Peyer's patch (tissue), 4 donors: ENCODE data around the gene RAB3B. TPM values are rescaled to one million over a fixed set of nuclear protein-coding genes. Genes with fewer than 3 reads are reported as not detected.

Experiments used
- DNase-seq, 3 donors: peaks; one replicate each; pipeline ENCODE4 v3.0.0-alpha.2; 2017 to 2019
- H3K27ac ChIP-seq, 4 donors: fragments of 200-600 bp; sonication (generic); one replicate each; pipeline ENCODE4 v1.5.1; 2016 to 2019
- H3K27me3 ChIP-seq, 2 donors: fragments of 200-600 bp; sonication (generic); one replicate each; pipeline ENCODE4 v1.5.1; 2019
- H3K36me3 ChIP-seq, 3 donors: fragments of 200-600 bp; sonication (generic); one replicate each; pipeline ENCODE4 v1.5.1; 2016 to 2019
- H3K4me1 ChIP-seq, 4 donors: fragments of 200-600 bp; sonication (generic); one replicate each; pipeline ENCODE4 v1.5.1; 2016 to 2019
- H3K4me3 ChIP-seq, 4 donors: fragments of 200-600 bp; sonication (generic); 1 replicate in 3 of 4; 2 replicates in 1 of 4; pipeline ENCODE4 v1.5.1; 2016 to 2019; ENCODE audit warnings: mild to moderate bottlenecking in 1 of 4
- H3K9me3 ChIP-seq, 4 donors: fragments of 200-600 bp; sonication (generic); one replicate each; pipeline ENCODE4 v1.5.1; 2016 to 2019; ENCODE audit warnings: mild to moderate bottlenecking in 1 of 4
- CTCF ChIP-seq, 6 experiments: fragments of 450-650 bp in 4 of 6; fragments of 200-600 bp in 2 of 6; sonication (generic) in 1 of 6; IDR thresholded peaks; one replicate each; pipeline ENCODE4 v1.5.1; 2017 to 2019; ENCODE audit warnings: antibody characterized with exemption in 6 of 6, mild to moderate bottlenecking in 3 of 6, moderate library complexity in 1 of 6
- POLR2A ChIP-seq, 2 donors: fragments of 450-650 bp; IDR thresholded peaks; one replicate each; pipeline ENCODE4 v1.5.1; 2017; ENCODE audit warnings: antibody characterized with exemption in 2 of 2, mild to moderate bottlenecking in 2 of 2, moderate library complexity in 2 of 2
- small RNA-seq, 2 donors: library from RNA; depleted of rRNA; stranded (forward); fragments of <200 nt; gene quantifications; one replicate each; pipeline ENCODE3, GENCODE V24; 2016
- total RNA-seq, 4 donors: library from RNA; depleted of rRNA; stranded (reverse); fragments of >200 nt; gene quantifications; one replicate each; pipeline ENCODE4 v1.1.0, GENCODE V29; 2016

RAB3B gene
- total RNA-seq, 4 donors from 2014 or later: 0.83 to 1.6 (median 1.5) TPM

GRCh38 chr1:51859333-51859732 lies 131.2 kb downstream of the RAB3B start:
- TF ChIP-seq CTCF (IDR thresholded peaks at IDR 0.05): no peak
- TF ChIP-seq POLR2A (IDR thresholded peaks at IDR 0.05): no peak
- no peaks in the 10 kb centered on the region for H3K9me3 ChIP-seq
- no peak overlapping the region for H3K4me3 ChIP-seq

GRCh38 chr1:51858892-51859291 lies 131.6 kb downstream of the RAB3B start:
- no peak overlapping the region for H3K27ac ChIP-seq
- no peak for TF ChIP-seq CTCF (IDR thresholded peaks at IDR 0.05)
- TF ChIP-seq POLR2A (IDR thresholded peaks at IDR 0.05): no peak
- DNase-seq: no peak
- no peaks in the 10 kb centered on the region for H3K9me3 ChIP-seq
- no peak overlapping the region for H3K4me3 ChIP-seq
- H3K4me1 ChIP-seq: peaks cover 0 to 4% (median 0%) of the 10 kb centered on the region in 4 donors
- H3K27me3 ChIP-seq: no peaks in the 10 kb centered on the region
- H3K36me3 ChIP-seq: no peaks in the 10 kb centered on the region

More at GRCh38 chr1:51859333-51859732, 131.2 kb downstream of the RAB3B start:
- Histone ChIP-seq H3K4me1 (no peaks in the 10 kb centered on the region), H3K27ac (no peak overlapping the region), H3K36me3 (no peaks in the 10 kb centered on the region), H3K27me3 (no peaks in the 10 kb centered on the region)
- no peak for DNase-seq

Small RNA genes lying within 50 kb of the gene (small RNA-seq; reads per million reads assigned to genes)
- gene RN7SL290P: 0 reads per million in 2 donors
- gene RNA5SP48: 0 reads per million in 2 donors

Other genes with a start within 250 kb of the RAB3B start
- gene NRDC, start 112.0 kb downstream of the RAB3B start, total RNA-seq: 100 to 1,000 TPM in 1 of 4 donors, 10 to 100 TPM in 3; 55.2 to 111 (median 67.8) TPM
- gene KTI12, start 43.1 kb upstream of the RAB3B start, total RNA-seq: 1 to 10 TPM in 3 of 4 donors, not detected in 1; 7.5 to 9.5 (median 8.9) TPM
- 10 to 100 TPM; 14.9 to 25.0 (median 23.9) TPM for gene TXNDC12, start 64.5 kb upstream of the RAB3B start, total RNA-seq
- 10 to 100 TPM; 15.6 to 42.1 (median 22.7) TPM for gene BTF3L4, start 65.6 kb upstream of the RAB3B start, total RNA-seq
- 10 to 100 TPM; 21.6 to 36.3 (median 25.4) TPM for gene ZFYVE9, start 151.4 kb upstream of the RAB3B start, total RNA-seq